ENCODE measurements around the gene VIPR1.

GRCh38 chr3:42535981-42536784, 33.7 kb downstream of the VIPR1 start:
- TF ChIP-seq POLR2A (IDR thresholded peaks at IDR 0.05; ENCODE audit: extremely low read depth, insufficient read length), result no peak
- TF ChIP-seq, protein P1, sequence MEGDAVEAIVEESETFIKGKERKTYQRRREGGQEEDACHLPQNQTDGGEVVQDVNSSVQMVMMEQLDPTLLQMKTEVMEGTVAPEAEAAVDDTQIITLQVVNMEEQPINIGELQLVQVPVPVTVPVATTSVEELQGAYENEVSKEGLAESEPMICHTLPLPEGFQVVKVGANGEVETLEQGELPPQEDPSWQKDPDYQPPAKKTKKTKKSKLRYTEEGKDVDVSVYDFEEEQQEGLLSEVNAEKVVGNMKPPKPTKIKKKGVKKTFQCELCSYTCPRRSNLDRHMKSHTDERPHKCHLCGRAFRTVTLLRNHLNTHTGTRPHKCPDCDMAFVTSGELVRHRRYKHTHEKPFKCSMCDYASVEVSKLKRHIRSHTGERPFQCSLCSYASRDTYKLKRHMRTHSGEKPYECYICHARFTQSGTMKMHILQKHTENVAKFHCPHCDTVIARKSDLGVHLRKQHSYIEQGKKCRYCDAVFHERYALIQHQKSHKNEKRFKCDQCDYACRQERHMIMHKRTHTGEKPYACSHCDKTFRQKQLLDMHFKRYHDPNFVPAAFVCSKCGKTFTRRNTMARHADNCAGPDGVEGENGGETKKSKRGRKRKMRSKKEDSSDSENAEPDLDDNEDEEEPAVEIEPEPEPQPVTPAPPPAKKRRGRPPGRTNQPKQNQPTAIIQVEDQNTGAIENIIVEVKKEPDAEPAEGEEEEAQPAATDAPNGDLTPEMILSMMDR (IDR thresholded peaks at IDR 0.05; ENCODE audit: low read depth, low read length), result peak; percentile 55

Data from NB4 (cell line).